ENCODE measurements around the gene MYO3B. TPM values are rescaled to one million over a fixed set of nuclear protein-coding genes. Genes with fewer than 3 reads are reported as not detected.

MYO3B gene
- total RNA-seq, 1 experiment from 2014 or later, result 0.63 TPM

GRCh38 chr2:170375192-170375591 lies 197.2 kb downstream of the MYO3B start:
- Histone ChIP-seq H3K4ac (ENCODE audit: low read depth, low read length) (no peak overlapping the region), H2BK5ac (ENCODE audit: insufficient read length, low read length) (no peak overlapping the region), H3K9me3 (ENCODE audit: control insufficient read depth, low read depth, low read length) (no peaks in the 10 kb centered on the region), H3K4me2 (ENCODE audit: insufficient read depth, insufficient read length, low read length) (no peak overlapping the region), H3K9ac (ENCODE audit: extremely low read depth, insufficient read length, low read length) (no peak overlapping the region), H4K8ac (replicated peaks; ENCODE audit: insufficient read length, low read depth, low read length) (no peak overlapping the region), H3K23me2 (ENCODE audit: insufficient read length, low read depth, low read length, poor library complexity, severe bottlenecking) (no peaks in the 10 kb centered on the region), H4K20me1 (ENCODE audit: control insufficient read depth, insufficient read depth, insufficient read length) (no peaks in the 10 kb centered on the region), H3K23ac (ENCODE audit: insufficient read length, low read depth, low read length) (no peak overlapping the region), H2BK20ac (ENCODE audit: low read depth, low read length, poor library complexity, severe bottlenecking) (no peak overlapping the region), H3K18ac (ENCODE audit: insufficient read length, low read depth, low read length) (no peak overlapping the region), H3K79me1 (ENCODE audit: insufficient read depth, low read depth, low read length, poor library complexity, severe bottlenecking) (no peaks in the 10 kb centered on the region), H3K14ac (ENCODE audit: insufficient read depth, low read length) (no peak overlapping the region), H3K79me2 (ENCODE audit: insufficient read depth, low read length) (no peaks in the 10 kb centered on the region), H4K5ac (ENCODE audit: insufficient read length, low read depth, low read length) (no peak overlapping the region), H2BK15ac (ENCODE audit: low read depth, low read length) (no peak overlapping the region), H3K27me3 (ENCODE audit: insufficient read depth, low read length) (no peaks in the 10 kb centered on the region; the same call in 1 of the 2 replicates), H3K27ac (ENCODE audit: insufficient read length, low read depth, low read length) (no peak overlapping the region), H2AFZ (ENCODE audit: low read length) (no peak overlapping the region), H2BK12ac (ENCODE audit: insufficient read length, low read depth, low read length) (no peak overlapping the region), H2AK5ac (ENCODE audit: insufficient read length, low read length) (no peak overlapping the region), H3K4me1 (ENCODE audit: insufficient read depth, low read length) (no peaks in the 10 kb centered on the region), H3K56ac (ENCODE audit: insufficient read length, low read depth, low read length) (no peak overlapping the region), H2BK120ac (ENCODE audit: low read depth, low read length, poor library complexity, severe bottlenecking) (no peak overlapping the region), H4K91ac (ENCODE audit: insufficient read length, low read depth, low read length) (no peak overlapping the region), H3T11ph (ENCODE audit: low read length) (no peak overlapping the region)
- no peak for DNase-seq
- Mint-ChIP-seq H3K9me3 (no peaks in the 10 kb centered on the region; a peak in 1 of 5 replicates), H3K27me3 (ENCODE audit: low read depth) (peaks cover 19% of the 10 kb centered on the region), H3K27ac (no peak overlapping the region), H3K36me3 (ENCODE audit: insufficient read depth in 1 of 3, low read depth in 3 of 3) (no peaks in the 10 kb centered on the region), H3K4me3 (no peak overlapping the region), H3K4me1 (peaks cover 12 to 17% of the 10 kb centered on the region in 2 experiments)
- no CpG with 5 or more reads among the region's 5 CpGs for WGBS (ENCODE audit: extremely low coverage, insufficient read length, low lambda C conversion rate)
- TF ChIP-seq CTCF (conservative IDR thresholded peaks at IDR 0.05), result no peak

Data from H9 (cell line).